ENCODE measurements around the gene FAM53A.

DNA sequence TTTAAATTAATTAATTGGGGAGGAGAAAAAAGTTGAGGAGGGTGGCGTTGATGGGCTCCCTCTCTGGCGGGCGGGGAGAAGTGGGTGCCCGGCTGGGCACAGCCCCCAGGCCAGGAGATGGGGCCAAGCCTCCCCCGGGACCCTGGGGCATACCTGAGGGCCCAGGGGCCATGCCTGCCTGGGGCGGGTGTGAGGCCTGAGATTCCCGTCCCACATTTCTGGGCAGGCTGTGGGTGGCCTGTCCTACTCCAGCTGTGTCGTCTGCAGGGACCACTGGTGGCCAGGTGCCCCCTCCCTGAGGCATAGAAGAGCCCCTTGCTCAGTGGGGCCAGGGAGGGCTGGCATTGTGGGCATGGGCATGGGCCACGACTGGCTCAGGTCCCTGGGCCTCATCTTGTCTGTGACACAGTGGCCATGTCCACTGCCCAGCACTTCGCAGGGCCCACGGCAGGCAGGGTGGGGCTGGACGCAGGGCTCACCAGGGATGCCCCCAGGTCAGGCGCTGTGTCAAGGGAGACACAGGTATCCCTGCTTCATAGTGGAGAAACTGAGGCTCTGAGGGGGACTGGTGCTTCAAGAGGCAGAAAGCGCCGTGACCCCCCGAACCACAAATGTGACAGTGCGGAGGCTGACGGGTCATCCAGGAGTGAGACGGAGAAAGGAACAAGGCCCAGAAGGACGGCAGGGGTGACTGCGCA is 60.1 kb downstream of the FAM53A start:
- TF ChIP-seq, protein P1, sequence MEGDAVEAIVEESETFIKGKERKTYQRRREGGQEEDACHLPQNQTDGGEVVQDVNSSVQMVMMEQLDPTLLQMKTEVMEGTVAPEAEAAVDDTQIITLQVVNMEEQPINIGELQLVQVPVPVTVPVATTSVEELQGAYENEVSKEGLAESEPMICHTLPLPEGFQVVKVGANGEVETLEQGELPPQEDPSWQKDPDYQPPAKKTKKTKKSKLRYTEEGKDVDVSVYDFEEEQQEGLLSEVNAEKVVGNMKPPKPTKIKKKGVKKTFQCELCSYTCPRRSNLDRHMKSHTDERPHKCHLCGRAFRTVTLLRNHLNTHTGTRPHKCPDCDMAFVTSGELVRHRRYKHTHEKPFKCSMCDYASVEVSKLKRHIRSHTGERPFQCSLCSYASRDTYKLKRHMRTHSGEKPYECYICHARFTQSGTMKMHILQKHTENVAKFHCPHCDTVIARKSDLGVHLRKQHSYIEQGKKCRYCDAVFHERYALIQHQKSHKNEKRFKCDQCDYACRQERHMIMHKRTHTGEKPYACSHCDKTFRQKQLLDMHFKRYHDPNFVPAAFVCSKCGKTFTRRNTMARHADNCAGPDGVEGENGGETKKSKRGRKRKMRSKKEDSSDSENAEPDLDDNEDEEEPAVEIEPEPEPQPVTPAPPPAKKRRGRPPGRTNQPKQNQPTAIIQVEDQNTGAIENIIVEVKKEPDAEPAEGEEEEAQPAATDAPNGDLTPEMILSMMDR (IDR thresholded peaks at IDR 0.05), result no peak
- TF ChIP-seq BHLHE40 (IDR thresholded peaks at IDR 0.05; ENCODE audit: low read depth, low read length) (no peak), EP300 (IDR thresholded peaks at IDR 0.05) (no peak), CBX8 (IDR thresholded peaks at IDR 0.05) (no peak), RCOR1 (IDR thresholded peaks at IDR 0.05; ENCODE audit: low read depth, low read length) (no peak), PHF8 (IDR thresholded peaks at IDR 0.05; ENCODE audit: borderline replicate concordance, low read depth) (no peak), ESRRA (IDR thresholded peaks at IDR 0.05; ENCODE audit: borderline replicate concordance, low read length) (no peak), RAD21 (conservative IDR thresholded peaks at IDR 0.05 in 1 of 2, IDR thresholded peaks at IDR 0.05 in 1 of 2) (no peak)
- TF ChIP-seq, protein P2, sequence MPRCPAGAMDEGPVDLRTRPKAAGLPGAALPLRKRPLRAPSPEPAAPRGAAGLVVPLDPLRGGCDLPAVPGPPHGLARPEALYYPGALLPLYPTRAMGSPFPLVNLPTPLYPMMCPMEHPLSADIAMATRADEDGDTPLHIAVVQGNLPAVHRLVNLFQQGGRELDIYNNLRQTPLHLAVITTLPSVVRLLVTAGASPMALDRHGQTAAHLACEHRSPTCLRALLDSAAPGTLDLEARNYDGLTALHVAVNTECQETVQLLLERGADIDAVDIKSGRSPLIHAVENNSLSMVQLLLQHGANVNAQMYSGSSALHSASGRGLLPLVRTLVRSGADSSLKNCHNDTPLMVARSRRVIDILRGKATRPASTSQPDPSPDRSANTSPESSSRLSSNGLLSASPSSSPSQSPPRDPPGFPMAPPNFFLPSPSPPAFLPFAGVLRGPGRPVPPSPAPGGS (IDR thresholded peaks at IDR 0.05), result no peak
- TF ChIP-seq, protein P3, sequence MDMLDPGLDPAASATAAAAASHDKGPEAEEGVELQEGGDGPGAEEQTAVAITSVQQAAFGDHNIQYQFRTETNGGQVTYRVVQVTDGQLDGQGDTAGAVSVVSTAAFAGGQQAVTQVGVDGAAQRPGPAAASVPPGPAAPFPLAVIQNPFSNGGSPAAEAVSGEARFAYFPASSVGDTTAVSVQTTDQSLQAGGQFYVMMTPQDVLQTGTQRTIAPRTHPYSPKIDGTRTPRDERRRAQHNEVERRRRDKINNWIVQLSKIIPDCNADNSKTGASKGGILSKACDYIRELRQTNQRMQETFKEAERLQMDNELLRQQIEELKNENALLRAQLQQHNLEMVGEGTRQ (IDR thresholded peaks at IDR 0.05), result no peak

All from A549 (cell line).